DND-41 (cell line): ENCODE results near the gene PBLD.

Experiments used
- ATAC-seq: fragments of 200-7000 bp; cut with Tn5 transposase; 3 replicates; pipeline ENCODE4 v1.9.1; 2021; ENCODE audit warnings: low read depth; ENCODE audit not compliant: insufficient read depth
- DNase-seq: peaks from one replicate; pipeline ENCODE4 v3.0.0-alpha.2; 2020
- H2AFZ ChIP-seq: 2 replicates; pipeline ENCODE4 v1.6.0; 2012; ENCODE audit warnings: low read depth, low read length
- H3K27ac ChIP-seq: 2 replicates; pipeline ENCODE4 v1.5.1; 2012; ENCODE audit warnings: low read length, inconsistent platforms
- H3K27me3 ChIP-seq: fragments of 200-600 bp; sonication (generic); 2 replicates; pipeline ENCODE4 v1.6.0; 2012; ENCODE audit warnings: low read length, mild to moderate bottlenecking, inconsistent platforms; ENCODE audit not compliant: insufficient read depth, poor library complexity
- H3K36me3 ChIP-seq: 2 replicates; pipeline ENCODE4 v1.5.1; 2012; ENCODE audit warnings: low read length, inconsistent platforms; ENCODE audit not compliant: insufficient read depth
- H3K4me1 ChIP-seq: 2 replicates; pipeline ENCODE4 v1.5.1; 2012; ENCODE audit warnings: mild to moderate bottlenecking, low read length; ENCODE audit not compliant: insufficient read depth
- H3K4me2 ChIP-seq: 2 replicates; pipeline ENCODE4 v1.6.0; 2012; ENCODE audit warnings: mild to moderate bottlenecking, moderate library complexity, low read length, inconsistent platforms; ENCODE audit not compliant: insufficient read depth
- H3K4me3 ChIP-seq, 2 experiments: fragments of 200-600 bp in 1 of 2; shearing (Covaris generic) in 1 of 2; 2 replicates each; pipeline ENCODE4 v1.5.1; 2012 to 2016; ENCODE audit warnings: inconsistent platforms in 2 of 2, low read length in 2 of 2, mild to moderate bottlenecking in 2 of 2, low read depth in 1 of 2, moderate library complexity in 1 of 2
- H3K79me2 ChIP-seq: 2 replicates; pipeline ENCODE4 v1.6.0; 2012; ENCODE audit warnings: low read length, inconsistent platforms; ENCODE audit not compliant: insufficient read depth
- H3K9ac ChIP-seq: 2 replicates; pipeline ENCODE4 v1.6.0; 2012; ENCODE audit warnings: low read depth, mild to moderate bottlenecking, inconsistent platforms, low read length, moderate library complexity
- H3K9me3 ChIP-seq: 2 replicates; pipeline ENCODE4 v1.5.1; 2012; ENCODE audit warnings: low read length, moderate library complexity, mild to moderate bottlenecking, inconsistent platforms; ENCODE audit not compliant: insufficient read depth, severe bottlenecking
- H4K20me1 ChIP-seq: 2 replicates; pipeline ENCODE4 v1.6.0; 2012; ENCODE audit warnings: low read length; ENCODE audit not compliant: insufficient read depth
- EZH2 ChIP-seq: IDR thresholded peaks from 3 replicates; pipeline ENCODE4 v1.6.1; 2012; ENCODE audit warnings: borderline replicate concordance, low read depth, mild to moderate bottlenecking, moderate library complexity, low read length, inconsistent platforms; ENCODE audit not compliant: severe bottlenecking
- TF ChIP-seq, protein P1 (sequence below): IDR thresholded peaks from 2 replicates; pipeline ENCODE4 v1.5.1; 2012; ENCODE audit warnings: borderline replicate concordance, low read length, moderate library complexity, mild to moderate bottlenecking; ENCODE audit not compliant: poor library complexity, severe bottlenecking; ENCODE audit errors: extremely low read depth

The PBLD gene

DNA sequence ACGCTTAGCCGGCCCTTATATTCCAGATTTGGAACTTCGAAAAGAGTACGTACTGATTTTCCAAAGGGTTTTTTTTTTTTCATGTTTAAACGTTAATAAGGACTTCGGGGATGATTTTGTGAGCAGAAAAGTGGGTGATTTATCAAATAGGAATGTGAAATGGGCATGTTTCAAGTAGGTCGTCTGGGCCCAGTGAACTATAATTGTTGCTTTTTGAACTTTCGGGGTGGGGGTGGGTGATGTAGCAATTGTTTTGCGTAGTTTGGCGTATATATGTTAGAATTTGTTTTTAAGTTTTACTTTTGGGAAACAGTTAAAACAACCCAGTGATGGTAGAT is 299 bp upstream of the PBLD start:
- peaks cover 78% of the 10 kb centered on the region for H3K79me2 ChIP-seq
- peaks cover 50% of the 10 kb centered on the region for H3K36me3 ChIP-seq
- ATAC-seq (no peak), DNase-seq (no peak)
- H3K27ac ChIP-seq: peak overlapping the region; percentile 99
- H3K4me2 ChIP-seq: peak overlapping the region; percentile 85
- peaks cover 63% of the 10 kb centered on the region for H3K4me1 ChIP-seq
- H3K27me3 ChIP-seq: no peaks in the 10 kb centered on the region
- TF ChIP-seq EZH2: no peak
- peaks cover 50% of the 10 kb centered on the region for H4K20me1 ChIP-seq
- H3K4me3 ChIP-seq: peak overlapping the region; percentile 64 to 76
- H3K9ac ChIP-seq: peak overlapping the region; percentile 92
- H2AFZ ChIP-seq: no peak overlapping the region
- H3K9me3 ChIP-seq: no peaks in the 10 kb centered on the region

DNA sequence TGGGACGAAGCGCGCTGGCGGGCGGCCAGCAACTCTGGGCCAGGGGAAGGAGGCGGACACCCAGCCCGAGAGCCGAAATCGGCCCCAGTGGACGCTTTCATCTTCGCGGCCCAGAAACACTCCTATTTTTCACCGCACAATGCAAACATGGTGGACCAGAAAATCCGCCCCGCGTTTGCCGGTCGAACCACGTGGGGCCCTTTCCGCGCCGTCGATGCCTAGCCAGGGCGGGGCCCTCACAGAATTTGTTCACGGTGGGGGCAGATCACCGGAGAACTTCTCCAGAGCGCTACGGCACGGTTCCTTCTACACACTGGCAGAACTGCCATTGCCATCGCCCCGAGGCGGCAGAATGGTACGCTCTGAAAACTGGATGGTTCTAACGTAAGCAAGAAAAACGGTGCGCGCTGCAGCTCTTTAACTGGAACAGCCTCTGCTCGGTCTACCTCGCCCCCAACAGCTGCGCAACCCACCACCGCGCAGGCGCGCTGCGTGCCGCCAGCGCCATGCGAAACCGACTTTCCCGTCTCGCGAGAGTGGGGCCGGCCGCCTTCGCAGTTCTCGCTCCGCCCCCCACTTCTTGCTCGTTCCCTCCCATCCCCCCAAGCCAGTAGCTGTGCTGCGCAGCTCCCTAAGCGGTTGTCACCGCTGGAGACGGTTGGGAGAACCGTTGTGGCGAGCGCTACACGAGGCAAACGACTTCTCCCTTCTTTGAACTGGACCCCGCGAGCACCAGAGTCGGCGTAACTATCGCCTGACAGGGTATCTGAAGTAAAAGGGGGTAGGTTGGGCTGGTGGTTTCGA is 1.1 kb downstream of the PBLD start, which contains the start of gene HNRNPH3:
HNRNPH3 (plus strand) TSS at position 610 of the 804 bp plus-strand sequence. CDS start 5,158 bp downstream, outside the sequence.
- H3K4me2 ChIP-seq: peak within 1 kb of the TSS; percentile 85
- ATAC-seq: peak; percentile 85
- peaks cover 65% of the 10 kb centered on the region for H3K79me2 ChIP-seq
- H3K9ac ChIP-seq: peak within 1 kb of the TSS; percentile 92
- TF ChIP-seq, protein P1, sequence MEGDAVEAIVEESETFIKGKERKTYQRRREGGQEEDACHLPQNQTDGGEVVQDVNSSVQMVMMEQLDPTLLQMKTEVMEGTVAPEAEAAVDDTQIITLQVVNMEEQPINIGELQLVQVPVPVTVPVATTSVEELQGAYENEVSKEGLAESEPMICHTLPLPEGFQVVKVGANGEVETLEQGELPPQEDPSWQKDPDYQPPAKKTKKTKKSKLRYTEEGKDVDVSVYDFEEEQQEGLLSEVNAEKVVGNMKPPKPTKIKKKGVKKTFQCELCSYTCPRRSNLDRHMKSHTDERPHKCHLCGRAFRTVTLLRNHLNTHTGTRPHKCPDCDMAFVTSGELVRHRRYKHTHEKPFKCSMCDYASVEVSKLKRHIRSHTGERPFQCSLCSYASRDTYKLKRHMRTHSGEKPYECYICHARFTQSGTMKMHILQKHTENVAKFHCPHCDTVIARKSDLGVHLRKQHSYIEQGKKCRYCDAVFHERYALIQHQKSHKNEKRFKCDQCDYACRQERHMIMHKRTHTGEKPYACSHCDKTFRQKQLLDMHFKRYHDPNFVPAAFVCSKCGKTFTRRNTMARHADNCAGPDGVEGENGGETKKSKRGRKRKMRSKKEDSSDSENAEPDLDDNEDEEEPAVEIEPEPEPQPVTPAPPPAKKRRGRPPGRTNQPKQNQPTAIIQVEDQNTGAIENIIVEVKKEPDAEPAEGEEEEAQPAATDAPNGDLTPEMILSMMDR: no peak
- no peak for TF ChIP-seq EZH2
- H3K27me3 ChIP-seq: no peaks in the 10 kb centered on the region
- H3K27ac ChIP-seq: peak within 1 kb of the TSS; percentile 99
- no peaks in the 10 kb centered on the region for H3K9me3 ChIP-seq
- H3K4me3 ChIP-seq: peak within 1 kb of the TSS; percentile 64 to 76
- peaks cover 37% of the 10 kb centered on the region for H4K20me1 ChIP-seq
- H3K36me3 ChIP-seq: peaks cover 36% of the 10 kb centered on the region
- peaks cover 55% of the 10 kb centered on the region for H3K4me1 ChIP-seq
- peak; percentile 99 for DNase-seq
- peak within 1 kb of the TSS; percentile 89 for H2AFZ ChIP-seq

DNA sequence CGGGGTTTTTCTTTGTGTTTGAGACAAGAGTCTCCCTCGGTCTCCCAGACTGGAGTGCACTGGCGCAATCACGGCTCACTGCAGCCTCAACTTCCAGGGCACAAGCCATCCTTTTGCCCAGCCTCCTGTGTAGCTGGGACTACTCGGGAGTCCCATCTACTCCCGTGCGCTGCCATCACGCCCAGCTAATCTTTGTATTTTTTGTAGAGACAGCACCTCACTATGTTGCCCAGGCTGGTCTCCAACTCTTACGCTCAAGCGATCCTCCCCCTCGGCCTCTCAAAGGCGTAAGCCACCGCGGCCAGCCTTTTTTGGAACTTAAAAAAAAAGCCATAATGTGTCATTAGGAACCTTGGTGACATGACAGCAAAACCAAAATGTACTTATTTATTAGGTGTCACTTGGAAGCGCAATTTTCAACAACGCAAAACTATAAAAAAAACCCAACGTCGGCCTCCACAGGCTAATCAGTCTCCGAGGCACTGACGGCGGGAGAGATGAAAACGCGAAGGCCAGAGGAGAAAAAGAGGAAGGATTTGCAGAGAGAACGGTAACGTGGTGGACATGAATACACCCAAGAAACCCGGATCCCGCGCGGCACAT is 1.8 kb downstream of the PBLD start:
- H3K4me2 ChIP-seq: peak overlapping the region; percentile 73
- H3K27me3 ChIP-seq: no peaks in the 10 kb centered on the region
- peaks cover 50% of the 10 kb centered on the region for H3K4me1 ChIP-seq
- peaks cover 57% of the 10 kb centered on the region for H3K79me2 ChIP-seq
- H2AFZ ChIP-seq: peak overlapping the region; percentile 89
- peak overlapping the region; percentile 36 to 64 for H3K4me3 ChIP-seq
- H4K20me1 ChIP-seq: peaks cover 30% of the 10 kb centered on the region
- TF ChIP-seq, protein P1: no peak
- TF ChIP-seq EZH2: no peak
- H3K9me3 ChIP-seq: no peaks in the 10 kb centered on the region
- peak overlapping the region; percentile 92 for H3K9ac ChIP-seq
- peak overlapping the region; percentile 99 for H3K27ac ChIP-seq
- ATAC-seq: no peak
- peak; percentile 28 for DNase-seq
- H3K36me3 ChIP-seq: peaks cover 29% of the 10 kb centered on the region

DNA sequence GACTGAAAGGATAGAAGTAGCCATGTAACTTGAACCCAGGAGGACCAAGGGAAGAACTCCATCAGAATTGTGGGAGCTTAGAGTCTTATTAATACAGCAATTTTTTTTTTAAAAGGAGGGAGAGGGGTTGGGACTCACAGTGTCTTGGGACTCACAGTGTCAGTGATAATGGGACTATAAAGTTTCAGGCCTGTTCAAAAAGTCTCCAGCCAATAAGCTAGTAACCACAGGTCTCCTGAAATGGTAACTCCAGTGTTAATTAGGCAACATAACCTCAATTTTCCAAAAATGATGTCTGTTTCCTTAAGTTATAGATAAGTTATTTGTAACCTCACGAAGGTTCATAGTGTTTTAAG is 3.2 kb downstream of the PBLD start:
- no peak overlapping the region for H3K4me2 ChIP-seq
- peaks cover 16% of the 10 kb centered on the region for H4K20me1 ChIP-seq
- H3K4me3 ChIP-seq: no peak overlapping the region
- no peaks in the 10 kb centered on the region for H3K27me3 ChIP-seq
- peaks cover 43% of the 10 kb centered on the region for H3K79me2 ChIP-seq
- H3K9ac ChIP-seq: no peak overlapping the region
- DNase-seq (no peak), ATAC-seq (no peak)
- no peak for TF ChIP-seq EZH2
- TF ChIP-seq, protein P1: no peak
- H3K4me1 ChIP-seq: peaks cover 35% of the 10 kb centered on the region
- peaks cover 16% of the 10 kb centered on the region for H3K36me3 ChIP-seq
- H3K27ac ChIP-seq: no peak overlapping the region
- no peaks in the 10 kb centered on the region for H3K9me3 ChIP-seq
- H2AFZ ChIP-seq: no peak overlapping the region
